ENCODE results near the gene SCAPER.
"Not testable (repeated sequence)": the region's sequence is repeated elsewhere in the genome, so short reads cannot be mapped to it uniquely, and the experiment has no call there.

Gene SCAPER

DNA sequence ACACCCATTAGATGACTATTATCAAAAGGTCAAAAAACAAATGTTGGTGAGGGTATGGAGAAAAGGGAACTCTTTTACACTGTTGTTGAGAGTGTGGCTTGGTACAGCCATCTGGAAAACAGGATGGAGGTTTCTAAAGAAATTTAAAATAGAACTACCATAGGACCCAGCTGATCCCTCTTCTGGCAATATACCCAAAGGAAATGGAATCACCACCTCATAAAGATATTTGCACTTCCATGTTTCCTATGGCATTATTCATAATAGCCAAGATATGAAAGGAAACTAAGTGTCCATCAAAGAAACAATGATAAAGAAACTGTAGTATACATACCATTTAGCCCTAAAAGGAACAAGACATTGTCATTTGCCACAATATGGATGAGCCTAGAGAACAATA, 186.3 kb downstream of the SCAPER start:
- H3K4me3 ChIP-seq (ENCODE audit: low read depth, low read length) = no peak overlapping the region
- DNase-seq (ENCODE audit: low read depth) = no peak
- TF ChIP-seq, protein P1, sequence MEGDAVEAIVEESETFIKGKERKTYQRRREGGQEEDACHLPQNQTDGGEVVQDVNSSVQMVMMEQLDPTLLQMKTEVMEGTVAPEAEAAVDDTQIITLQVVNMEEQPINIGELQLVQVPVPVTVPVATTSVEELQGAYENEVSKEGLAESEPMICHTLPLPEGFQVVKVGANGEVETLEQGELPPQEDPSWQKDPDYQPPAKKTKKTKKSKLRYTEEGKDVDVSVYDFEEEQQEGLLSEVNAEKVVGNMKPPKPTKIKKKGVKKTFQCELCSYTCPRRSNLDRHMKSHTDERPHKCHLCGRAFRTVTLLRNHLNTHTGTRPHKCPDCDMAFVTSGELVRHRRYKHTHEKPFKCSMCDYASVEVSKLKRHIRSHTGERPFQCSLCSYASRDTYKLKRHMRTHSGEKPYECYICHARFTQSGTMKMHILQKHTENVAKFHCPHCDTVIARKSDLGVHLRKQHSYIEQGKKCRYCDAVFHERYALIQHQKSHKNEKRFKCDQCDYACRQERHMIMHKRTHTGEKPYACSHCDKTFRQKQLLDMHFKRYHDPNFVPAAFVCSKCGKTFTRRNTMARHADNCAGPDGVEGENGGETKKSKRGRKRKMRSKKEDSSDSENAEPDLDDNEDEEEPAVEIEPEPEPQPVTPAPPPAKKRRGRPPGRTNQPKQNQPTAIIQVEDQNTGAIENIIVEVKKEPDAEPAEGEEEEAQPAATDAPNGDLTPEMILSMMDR (IDR thresholded peaks at IDR 0.05; ENCODE audit: control insufficient read depth, extremely low read depth, insufficient read depth) = no peak

DNA sequence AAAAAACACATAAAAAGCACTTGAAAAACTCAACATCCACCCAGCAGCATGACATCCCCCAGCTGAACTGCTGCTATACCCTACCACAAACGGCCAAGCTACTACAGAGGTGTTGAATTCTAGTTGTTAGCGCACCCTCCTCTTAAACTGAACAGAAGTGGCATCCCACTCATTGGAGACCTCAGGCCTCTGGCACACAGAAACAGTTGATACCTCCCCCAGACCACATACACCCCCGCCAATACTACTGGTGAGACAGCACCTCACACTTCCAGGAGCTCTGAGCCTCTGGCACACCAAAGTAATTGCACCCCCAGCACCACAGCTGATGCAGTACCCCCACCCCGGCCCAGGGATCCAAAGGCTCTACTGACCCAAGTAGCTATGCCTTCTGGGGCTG, 190.2 kb downstream of the SCAPER start:
- DNase-seq (ENCODE audit: low read depth) = no peak
- TF ChIP-seq, protein P1 (IDR thresholded peaks at IDR 0.05; ENCODE audit: control insufficient read depth, extremely low read depth, insufficient read depth) = no peak
- H3K4me3 ChIP-seq (ENCODE audit: low read depth, low read length) = no peak overlapping the region

DNA sequence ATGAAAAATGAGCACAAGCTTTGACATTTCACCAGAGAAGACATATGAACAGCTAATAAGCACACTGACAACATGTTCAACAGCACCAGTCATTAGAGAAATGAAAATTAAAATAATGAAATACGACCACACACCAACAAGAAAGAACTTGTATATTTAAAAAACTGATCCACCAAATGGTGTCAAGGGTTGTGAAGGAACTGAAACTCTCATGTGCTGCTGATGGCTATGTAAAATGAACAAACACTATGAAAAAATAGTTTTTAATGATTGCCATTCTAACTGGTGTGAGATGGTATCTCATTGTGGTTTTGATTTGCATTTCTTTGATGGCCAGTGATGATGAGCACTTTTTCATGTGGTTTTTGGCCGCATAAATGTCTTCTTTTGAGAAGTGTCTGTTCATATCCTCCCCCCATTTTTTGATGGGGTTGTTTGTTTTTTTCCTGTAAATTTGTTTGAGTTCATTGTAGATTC, 193.8 kb downstream of the SCAPER start:
- TF ChIP-seq, protein P1 (IDR thresholded peaks at IDR 0.05; ENCODE audit: control insufficient read depth, extremely low read depth, insufficient read depth) = no peak
- DNase-seq (ENCODE audit: low read depth) = no peak
- no peak overlapping the region for H3K4me3 ChIP-seq (ENCODE audit: low read depth, low read length)

DNA sequence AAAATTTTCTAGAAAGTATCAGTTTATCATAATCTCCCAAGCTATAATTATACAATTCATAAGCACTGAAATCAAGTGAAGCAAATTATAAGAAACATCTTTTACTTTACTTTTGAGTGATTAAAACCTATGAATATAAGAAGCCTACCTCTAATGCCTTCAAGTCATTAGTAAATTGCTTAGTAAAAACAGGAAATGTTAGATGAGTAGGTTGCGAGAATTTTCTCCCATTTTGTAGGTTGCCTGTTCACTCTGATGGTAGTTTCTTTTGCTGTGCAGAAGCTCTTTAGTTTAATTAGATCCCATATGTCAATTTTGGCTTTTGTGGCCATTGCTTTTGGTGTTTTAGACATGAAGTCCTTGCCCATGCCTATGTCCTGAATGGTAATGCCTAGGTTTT, 201.1 kb downstream of the SCAPER start:
- H3K4me3 ChIP-seq (ENCODE audit: low read depth, low read length) = not testable (repeated sequence)

DNA sequence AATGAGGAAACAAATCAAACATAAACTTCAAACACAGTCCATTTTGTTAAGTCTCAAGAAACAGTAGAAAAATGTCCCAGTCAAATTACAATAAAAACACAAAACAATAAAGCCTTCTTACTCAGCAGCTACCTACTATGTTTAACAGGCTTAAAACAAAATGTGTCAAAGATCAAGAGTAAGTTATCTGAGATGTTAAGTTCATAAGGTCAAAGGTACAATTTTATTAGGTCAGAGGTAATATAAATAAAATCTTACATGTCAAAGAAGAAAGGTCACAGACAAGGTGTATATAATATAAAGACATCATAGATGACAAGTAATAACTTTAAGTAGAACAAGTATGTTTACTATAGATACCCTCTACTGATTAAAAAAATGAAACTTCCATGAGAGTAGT, 208.3 kb downstream of the SCAPER start:
- H3K4me3 ChIP-seq (ENCODE audit: low read depth, low read length) = no peak overlapping the region
- DNase-seq (ENCODE audit: low read depth) = no peak
- TF ChIP-seq, protein P1 (IDR thresholded peaks at IDR 0.05; ENCODE audit: control insufficient read depth, extremely low read depth, insufficient read depth) = no peak

More for the DNA sequence above, 201.1 kb downstream of the SCAPER start:
- not testable (repeated sequence) for DNase-seq (ENCODE audit: low read depth)

DNA sequence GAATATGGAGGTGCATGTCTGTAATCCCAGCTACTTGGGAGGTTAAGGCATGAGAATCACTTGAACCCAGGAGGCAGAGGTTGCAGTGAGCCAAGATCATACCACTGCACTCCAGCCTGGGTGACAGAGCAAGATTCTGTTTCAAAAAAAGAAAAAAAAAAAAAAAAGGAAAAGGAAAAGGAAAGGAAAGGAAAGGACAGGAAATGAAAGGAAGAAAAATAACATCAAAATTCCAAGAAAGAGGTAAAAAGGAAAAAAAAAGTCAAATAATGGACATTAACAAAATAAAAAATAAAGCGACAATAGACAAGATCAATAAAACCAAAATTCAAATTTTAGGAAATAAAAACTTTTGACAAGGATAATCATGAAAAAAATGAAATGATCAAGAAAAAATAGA, 212.6 kb downstream of the SCAPER start:
- not testable (repeated sequence) for H3K4me3 ChIP-seq (ENCODE audit: low read depth, low read length); DNase-seq (ENCODE audit: low read depth)

DNA sequence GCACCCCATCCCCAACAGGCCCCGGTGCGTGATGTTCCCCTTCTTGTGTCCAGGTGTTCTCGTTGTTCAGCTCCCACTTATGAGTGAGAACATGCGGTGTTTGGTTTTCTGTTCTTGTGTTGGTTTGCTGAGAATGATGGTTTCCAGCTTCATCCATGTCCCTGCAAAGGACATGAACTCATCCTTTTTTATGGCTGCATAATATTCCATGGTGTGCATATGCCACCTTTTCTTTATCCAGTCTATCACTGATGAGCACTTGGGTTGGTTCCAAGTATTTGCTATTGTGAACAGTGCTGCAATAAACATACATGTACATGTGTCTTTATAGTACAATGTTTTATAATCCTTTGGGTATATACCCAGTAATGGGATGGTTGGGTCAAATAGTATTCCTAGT, 217.5 kb downstream of the SCAPER start:
- DNase-seq (ENCODE audit: low read depth) = not testable (repeated sequence)

DNA sequence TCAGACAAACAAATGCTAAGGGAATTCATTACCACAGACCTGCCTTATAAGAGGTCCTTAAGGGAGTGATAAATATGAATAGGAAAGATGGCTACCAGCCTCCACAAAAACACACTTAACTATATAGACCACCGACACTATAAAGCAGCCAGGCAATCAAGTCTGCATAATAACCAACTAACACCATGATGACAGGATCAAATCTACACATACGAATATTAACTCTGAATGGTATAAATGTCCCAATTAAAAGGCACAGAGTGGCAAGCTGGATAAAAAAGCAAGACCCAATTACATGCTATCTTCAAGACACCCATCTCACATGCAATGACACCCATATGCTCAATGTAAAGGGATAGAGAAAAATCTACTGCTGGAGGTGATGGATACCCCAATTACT, 221.1 kb downstream of the SCAPER start:
- no peak for DNase-seq (ENCODE audit: low read depth)

More for the DNA sequence above, 217.5 kb downstream of the SCAPER start:
- H3K4me3 ChIP-seq (ENCODE audit: low read depth, low read length) = not testable (repeated sequence)

More for the DNA sequence above, 221.1 kb downstream of the SCAPER start:
- no peak overlapping the region for H3K4me3 ChIP-seq (ENCODE audit: low read depth, low read length)
- TF ChIP-seq, protein P1 (IDR thresholded peaks at IDR 0.05; ENCODE audit: control insufficient read depth, extremely low read depth, insufficient read depth) = no peak
